ENCODE results near the gene IL17RE.

The IL17RE gene

GRCh38 chr3:9949115-9949514 is 46.5 kb downstream of the IL17RE start:
- no peaks in the 10 kb centered on the region for H4K20me1 ChIP-seq (ENCODE audit: control insufficient read depth, insufficient read depth, low read depth, low read length)
- H3K27me3 ChIP-seq (ENCODE audit: control insufficient read depth, low read length): peaks cover 12% of the 10 kb centered on the region
- no peak overlapping the region for H3K27ac ChIP-seq (ENCODE audit: low read depth, low read length)
- TF ChIP-seq CTCF (IDR thresholded peaks at IDR 0.05; ENCODE audit: low read depth, low read length, poor library complexity, severe bottlenecking): no peak
- no peak for TF ChIP-seq EZH2phosphoT487 (IDR thresholded peaks at IDR 0.05; ENCODE audit: borderline replicate concordance, low read length)
- peaks cover 17% of the 10 kb centered on the region for H3K4me1 ChIP-seq (ENCODE audit: control insufficient read depth, low read length)
- no peak overlapping the region for H3K4me2 ChIP-seq (ENCODE audit: low read length)
- no peaks in the 10 kb centered on the region for H3K79me2 ChIP-seq (ENCODE audit: control insufficient read depth, low read length)
- H3K36me3 ChIP-seq (ENCODE audit: control insufficient read depth, low read length): no peaks in the 10 kb centered on the region
- no peak overlapping the region for H3K4me3 ChIP-seq (ENCODE audit: low read length)
- no peaks in the 10 kb centered on the region for H3K9me2 ChIP-seq (replicated peaks; ENCODE audit: control insufficient read depth, low read length)
- no peaks in the 10 kb centered on the region for H3F3A ChIP-seq (ENCODE audit: control insufficient read depth, insufficient read depth)
- H3K9me3 ChIP-seq (ENCODE audit: control insufficient read depth, insufficient read depth, low read length): no peaks in the 10 kb centered on the region

DNA sequence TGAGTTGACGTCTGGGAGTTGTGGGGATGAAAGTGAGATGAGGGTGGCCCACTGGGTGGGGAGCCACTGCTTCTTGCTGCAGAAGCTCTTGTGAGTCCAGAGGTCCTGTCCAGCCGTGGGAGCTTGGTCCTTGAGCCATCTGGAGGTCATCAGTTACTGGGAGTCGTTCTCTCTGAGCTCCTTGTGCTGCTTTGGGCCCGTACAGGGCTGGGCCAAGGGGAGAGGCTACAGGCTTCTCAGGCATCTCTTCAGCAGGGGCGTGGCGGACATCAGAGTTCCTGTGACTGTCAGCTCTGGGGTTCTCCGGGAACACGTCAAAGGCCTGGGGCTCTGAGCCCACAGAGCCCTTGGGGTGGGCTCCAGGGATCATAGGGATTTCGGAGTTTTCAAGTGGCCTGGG is 47.0 kb downstream of the IL17RE start:
- no peaks in the 10 kb centered on the region for H3K79me2 ChIP-seq (ENCODE audit: control insufficient read depth, low read length)
- peaks cover 12% of the 10 kb centered on the region for H3K27me3 ChIP-seq (ENCODE audit: control insufficient read depth, low read length)
- H3K4me1 ChIP-seq (ENCODE audit: control insufficient read depth, low read length): peaks cover 17% of the 10 kb centered on the region
- no peaks in the 10 kb centered on the region for H3K9me3 ChIP-seq (ENCODE audit: control insufficient read depth, insufficient read depth, low read length)
- H3K27ac ChIP-seq (ENCODE audit: low read depth, low read length): no peak overlapping the region
- no peak overlapping the region for H3K4me3 ChIP-seq (ENCODE audit: low read length)
- no peaks in the 10 kb centered on the region for H3K9me2 ChIP-seq (replicated peaks; ENCODE audit: control insufficient read depth, low read length)
- H3K36me3 ChIP-seq (ENCODE audit: control insufficient read depth, low read length): no peaks in the 10 kb centered on the region
- H3K4me2 ChIP-seq (ENCODE audit: low read length): no peak overlapping the region
- H3F3A ChIP-seq (ENCODE audit: control insufficient read depth, insufficient read depth): no peaks in the 10 kb centered on the region
- no peak for TF ChIP-seq EZH2phosphoT487 (IDR thresholded peaks at IDR 0.05; ENCODE audit: borderline replicate concordance, low read length)
- TF ChIP-seq CTCF (IDR thresholded peaks at IDR 0.05; ENCODE audit: low read depth, low read length, poor library complexity, severe bottlenecking): no peak
- no peaks in the 10 kb centered on the region for H4K20me1 ChIP-seq (ENCODE audit: control insufficient read depth, insufficient read depth, low read depth, low read length)

DNA sequence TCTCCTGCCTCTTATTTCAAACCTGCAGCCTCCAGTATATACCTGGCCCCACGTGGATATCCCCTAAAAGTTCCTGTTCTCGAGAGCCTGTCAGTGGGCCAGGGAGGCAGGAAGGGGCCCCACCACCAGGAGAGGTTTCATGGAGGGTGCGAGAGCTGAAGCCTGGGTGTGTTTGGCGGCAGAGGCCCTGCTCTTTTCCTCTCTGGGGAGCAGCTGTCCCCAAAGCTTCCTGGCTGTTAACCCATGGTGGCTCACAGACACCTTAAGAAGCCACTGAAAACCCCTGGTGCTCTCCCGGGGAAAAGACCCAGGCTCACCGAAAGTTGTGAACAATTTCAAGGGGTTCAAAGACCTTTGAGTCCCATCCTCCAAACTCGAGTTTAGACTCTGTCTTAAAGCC is 48.5 kb downstream of the IL17RE start:
- Histone ChIP-seq H3K9me3 (ENCODE audit: control insufficient read depth, insufficient read depth, low read length) (no peaks in the 10 kb centered on the region), H4K20me1 (ENCODE audit: control insufficient read depth, insufficient read depth, low read depth, low read length) (no peaks in the 10 kb centered on the region), H3K27me3 (ENCODE audit: control insufficient read depth, low read length) (peaks cover 12% of the 10 kb centered on the region), H3K4me3 (ENCODE audit: low read length) (peak overlapping the region; percentile 75), H3K36me3 (ENCODE audit: control insufficient read depth, low read length) (no peaks in the 10 kb centered on the region), H3K79me2 (ENCODE audit: control insufficient read depth, low read length) (no peaks in the 10 kb centered on the region), H3K4me1 (ENCODE audit: control insufficient read depth, low read length) (peaks cover 17% of the 10 kb centered on the region), H3K9me2 (replicated peaks; ENCODE audit: control insufficient read depth, low read length) (no peaks in the 10 kb centered on the region), H3F3A (ENCODE audit: control insufficient read depth, insufficient read depth) (no peaks in the 10 kb centered on the region), H3K27ac (ENCODE audit: low read depth, low read length) (no peak overlapping the region), H3K4me2 (ENCODE audit: low read length) (peak overlapping the region; percentile 77)
- no peak for TF ChIP-seq EZH2phosphoT487 (IDR thresholded peaks at IDR 0.05; ENCODE audit: borderline replicate concordance, low read length)
- no peak for TF ChIP-seq CTCF (IDR thresholded peaks at IDR 0.05; ENCODE audit: low read depth, low read length, poor library complexity, severe bottlenecking)

- Histone ChIP-seq H3K4me3 (ENCODE audit: low read length) (peak overlapping the region; percentile 75), H3K36me3 (ENCODE audit: control insufficient read depth, low read length) (no peaks in the 10 kb centered on the region), H3K4me2 (ENCODE audit: low read length) (peak overlapping the region; percentile 77), H3K9me2 (replicated peaks; ENCODE audit: control insufficient read depth, low read length) (no peaks in the 10 kb centered on the region), H3K4me1 (ENCODE audit: control insufficient read depth, low read length) (peaks cover 17% of the 10 kb centered on the region), H4K20me1 (ENCODE audit: control insufficient read depth, insufficient read depth, low read depth, low read length) (no peaks in the 10 kb centered on the region), H3K79me2 (ENCODE audit: control insufficient read depth, low read length) (no peaks in the 10 kb centered on the region), H3K27ac (ENCODE audit: low read depth, low read length) (no peak overlapping the region), H3K27me3 (ENCODE audit: control insufficient read depth, low read length) (peaks cover 12% of the 10 kb centered on the region), H3F3A (ENCODE audit: control insufficient read depth, insufficient read depth) (no peaks in the 10 kb centered on the region), H3K9me3 (ENCODE audit: control insufficient read depth, insufficient read depth, low read length) (no peaks in the 10 kb centered on the region)
- TF ChIP-seq CTCF (IDR thresholded peaks at IDR 0.05; ENCODE audit: low read depth, low read length, poor library complexity, severe bottlenecking): no peak
- TF ChIP-seq EZH2phosphoT487 (IDR thresholded peaks at IDR 0.05; ENCODE audit: borderline replicate concordance, low read length): no peak
Observed at GRCh38 chr3:9951598-9951961, 48.9 kb downstream of the IL17RE start.
